HG03432 (cell line): ENCODE data around the gene NRROS.

Source experiments
- ATAC-seq: cut with Tn5 transposase; IDR thresholded peaks from one replicate; pipeline ENCODE4 v1.9.1; 2021; ENCODE audit warnings: mild to moderate bottlenecking, moderate library complexity; ENCODE audit not compliant: unreplicated experiment

Gene NRROS

DNA sequence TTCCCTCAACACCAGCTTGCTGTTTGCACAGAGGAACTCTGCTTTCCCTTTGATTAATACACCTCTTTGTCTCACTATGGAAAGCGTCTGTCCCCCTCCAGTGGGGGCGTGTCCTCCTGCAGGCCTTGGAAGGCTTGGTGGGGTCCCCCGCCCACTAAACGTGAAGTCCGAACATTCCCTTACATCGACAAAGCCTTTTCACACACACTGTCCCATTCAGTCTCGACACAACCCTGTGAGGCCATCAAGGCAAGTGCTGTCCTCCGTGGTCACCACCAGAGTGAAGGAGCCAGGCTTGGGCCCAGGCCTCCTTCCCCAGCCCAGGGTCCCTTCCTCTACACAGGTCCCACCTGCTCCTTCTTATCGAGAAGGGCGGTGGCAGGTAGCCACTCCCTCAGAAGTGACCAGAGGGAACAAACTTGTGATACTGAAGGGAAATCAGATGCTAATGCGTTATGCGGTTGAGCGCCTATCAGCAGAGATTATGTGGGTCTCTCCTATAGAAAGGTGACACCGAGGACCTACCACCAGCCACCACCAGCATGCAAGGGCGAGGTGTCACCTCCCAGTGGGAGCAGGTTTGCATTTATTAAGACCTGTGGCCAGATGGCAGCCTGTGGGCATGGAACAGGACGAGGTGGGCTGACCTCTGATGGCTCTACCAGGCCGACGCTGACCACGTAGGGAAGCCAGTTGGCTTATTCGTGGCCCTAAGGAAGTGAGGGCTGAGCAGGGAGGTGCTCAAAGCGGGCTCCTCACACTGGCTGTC, 6.6 kb downstream of the NRROS start:
- no peak for ATAC-seq

DNA sequence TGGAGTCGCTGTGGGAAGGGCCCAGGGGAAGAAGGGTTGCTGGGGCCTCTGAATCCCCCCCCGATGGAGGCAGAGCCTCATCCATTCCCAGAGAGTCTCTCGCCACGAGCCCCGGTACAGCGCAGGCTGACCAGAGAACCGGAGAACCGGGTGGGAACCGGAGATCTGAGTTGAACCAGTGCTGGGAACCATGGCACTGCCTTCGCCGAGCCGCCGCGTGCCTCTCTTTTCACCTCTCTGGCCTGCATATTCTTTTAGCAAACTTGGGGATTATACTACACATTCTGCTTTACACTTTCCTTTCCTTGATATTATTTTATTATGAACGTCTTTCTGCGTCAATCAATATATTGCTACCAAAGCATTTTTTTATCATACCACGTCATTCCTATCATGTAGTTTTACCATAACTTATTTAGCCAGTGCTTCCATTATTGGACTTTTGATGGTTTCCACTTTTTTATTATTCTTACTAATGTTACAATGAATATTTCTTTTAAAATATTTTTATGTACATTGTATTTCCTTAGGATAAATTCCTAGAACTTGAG, 7.2 kb downstream of the NRROS start:
- no peak for ATAC-seq

DNA sequence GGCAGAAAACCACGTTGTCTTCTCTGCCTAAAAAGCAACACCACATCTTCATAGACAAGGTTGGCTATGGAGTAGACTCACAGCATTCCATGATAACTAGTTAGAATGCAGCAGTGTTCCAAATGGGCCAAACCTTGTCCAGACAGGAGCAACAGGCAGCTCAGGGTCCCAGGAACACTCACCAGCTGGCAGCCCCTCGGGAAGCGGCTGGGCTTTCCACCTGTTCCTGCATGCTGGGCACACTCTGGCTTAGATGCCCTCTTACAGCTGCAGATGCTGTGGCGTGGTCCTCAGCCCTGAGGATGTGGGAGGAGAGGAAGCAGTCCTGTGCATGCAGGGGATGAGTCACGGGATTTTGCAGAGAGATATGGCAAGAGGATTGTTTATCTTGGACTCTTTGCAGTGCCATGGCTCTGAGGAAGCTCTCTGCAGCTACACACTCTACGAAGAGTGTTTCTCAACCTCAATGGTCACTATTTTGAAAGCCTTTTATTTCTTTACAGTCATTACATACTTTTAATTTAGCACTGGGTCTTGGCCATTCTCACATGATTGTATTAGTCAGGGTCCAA, 11.3 kb downstream of the NRROS start:
- ATAC-seq: no peak

DNA sequence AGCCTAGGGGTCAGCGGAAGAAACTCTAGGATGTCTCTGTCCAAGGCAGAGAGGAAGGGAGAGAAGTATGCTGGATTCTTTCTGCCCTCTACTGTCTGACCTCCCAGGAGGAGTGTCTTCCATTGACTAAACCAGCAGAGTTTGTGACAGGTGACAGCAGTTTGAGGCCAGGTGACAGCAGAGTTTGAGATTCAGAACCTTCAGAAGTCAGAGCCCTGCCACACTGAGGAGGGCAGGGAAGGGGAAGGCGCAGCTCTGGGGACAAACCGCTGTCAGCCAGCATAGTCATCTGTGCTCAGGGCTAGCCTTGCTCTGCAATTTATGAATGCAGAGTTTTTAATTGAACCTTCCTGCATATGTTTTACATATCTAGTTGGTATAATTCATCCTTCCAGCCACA, 12.3 kb downstream of the NRROS start:
- no peak for ATAC-seq

DNA sequence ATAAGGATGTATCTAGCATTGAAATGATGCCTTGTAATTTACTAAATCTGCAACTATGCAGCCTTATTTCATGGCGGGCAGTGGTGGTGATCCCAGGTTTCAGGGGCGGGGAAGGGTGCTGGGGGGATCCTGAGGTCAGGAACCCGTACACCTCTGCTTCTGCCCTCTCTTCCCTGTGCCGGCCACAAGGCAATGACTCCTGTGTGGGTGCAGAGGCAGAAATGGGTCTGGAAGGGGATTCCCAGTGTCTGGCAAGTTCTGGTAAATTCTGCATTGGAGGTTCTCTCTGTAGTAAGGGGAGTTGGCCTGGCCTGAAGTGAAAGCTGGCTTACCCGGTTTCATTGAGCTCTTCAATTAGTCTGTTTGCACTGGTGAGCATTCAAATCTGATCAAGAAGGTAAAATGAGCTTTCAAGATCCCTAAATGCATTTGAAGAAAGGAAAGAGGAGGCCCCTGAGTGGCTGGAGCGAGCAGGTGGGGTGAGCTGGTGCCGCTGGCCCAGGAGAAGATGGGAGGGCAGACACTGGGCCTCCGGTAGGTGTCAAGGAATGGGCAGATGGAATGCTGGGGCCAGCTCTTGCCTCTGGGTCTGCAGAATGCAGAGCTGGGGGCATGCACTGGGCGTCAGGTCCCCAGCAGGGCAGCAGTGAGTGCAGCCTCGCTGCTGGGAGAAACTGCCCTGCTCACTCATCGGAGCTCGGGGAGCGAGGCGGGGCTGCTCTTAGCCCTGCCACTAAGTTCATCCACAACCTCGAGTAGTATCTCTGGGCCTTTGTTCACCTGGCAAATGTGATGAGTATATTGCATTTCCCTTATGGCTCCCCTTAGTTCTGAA, 13.7 kb downstream of the NRROS start:
- ATAC-seq: no peak

DNA sequence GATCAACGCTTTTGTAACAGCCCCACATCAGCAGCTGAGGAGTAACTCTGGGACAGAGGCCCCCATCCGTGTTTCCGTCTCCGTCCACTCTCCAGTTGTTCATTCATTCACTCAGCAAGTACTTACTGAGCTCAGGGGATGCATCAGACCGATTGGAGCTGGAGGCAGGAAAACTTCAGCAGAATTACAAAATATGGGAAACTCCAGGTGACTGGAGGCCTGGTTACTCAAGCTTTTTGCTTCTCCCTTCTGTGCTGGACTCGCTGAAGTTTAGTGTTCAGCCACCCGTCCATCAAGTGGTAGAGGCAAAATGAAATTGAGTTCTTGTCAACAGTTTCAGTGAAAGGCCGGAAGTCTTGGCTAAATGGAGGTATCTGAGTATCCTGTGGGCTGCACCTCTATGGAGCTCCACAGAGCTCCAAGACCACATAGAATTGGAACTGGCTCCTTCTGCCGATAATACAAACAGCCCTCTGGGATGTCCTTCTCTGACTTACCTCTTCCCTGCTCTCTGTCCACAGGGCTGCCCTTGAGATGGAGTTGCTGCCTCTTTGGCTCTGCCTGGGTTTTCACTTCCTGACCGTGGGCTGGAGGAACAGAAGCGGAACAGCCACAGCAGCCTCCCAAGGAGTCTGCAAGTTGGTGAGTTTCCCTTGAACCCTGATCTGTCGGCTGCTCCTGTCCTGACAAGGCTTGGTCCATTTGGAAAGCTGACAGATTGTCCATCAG, 14.7 kb downstream of the NRROS start:
- no peak for ATAC-seq

DNA sequence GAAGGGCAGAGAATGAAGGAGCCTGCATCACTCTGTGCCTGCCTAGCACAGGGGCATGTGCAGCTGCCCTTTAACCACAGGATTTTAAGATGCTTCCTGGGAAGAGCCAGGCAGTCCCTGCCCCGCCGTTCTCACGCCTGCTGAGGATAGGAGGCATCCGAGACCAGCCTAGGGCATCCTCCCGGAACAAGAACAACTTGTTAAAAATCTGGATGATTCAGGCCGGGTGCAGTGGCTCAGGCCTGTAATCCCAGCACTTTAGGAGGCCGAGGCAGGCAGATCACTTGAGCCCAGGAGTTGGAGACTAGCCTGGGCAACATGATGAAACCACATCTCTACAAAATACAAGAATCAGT, 15.2 kb downstream of the NRROS start:
- ATAC-seq: no peak

DNA sequence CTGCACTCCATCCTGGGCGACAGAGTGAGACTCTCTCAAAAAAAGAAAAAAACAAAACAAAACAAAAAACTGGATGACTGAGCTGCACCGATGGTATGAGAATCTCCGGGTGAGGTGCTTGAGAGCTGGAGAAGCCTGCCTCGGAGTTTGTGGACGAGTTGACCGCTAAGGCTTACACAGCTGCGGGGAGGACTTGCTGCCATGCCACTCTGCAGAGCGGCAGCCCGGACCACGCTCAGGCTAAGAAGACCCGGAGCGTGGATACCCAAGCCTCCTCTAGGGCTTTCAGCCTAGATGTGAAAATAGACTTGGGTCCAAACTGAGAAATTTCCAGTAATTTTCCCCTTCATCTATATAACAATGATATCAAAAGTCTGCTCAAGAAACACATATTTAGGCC, 16.0 kb downstream of the NRROS start:
- ATAC-seq: no peak

DNA sequence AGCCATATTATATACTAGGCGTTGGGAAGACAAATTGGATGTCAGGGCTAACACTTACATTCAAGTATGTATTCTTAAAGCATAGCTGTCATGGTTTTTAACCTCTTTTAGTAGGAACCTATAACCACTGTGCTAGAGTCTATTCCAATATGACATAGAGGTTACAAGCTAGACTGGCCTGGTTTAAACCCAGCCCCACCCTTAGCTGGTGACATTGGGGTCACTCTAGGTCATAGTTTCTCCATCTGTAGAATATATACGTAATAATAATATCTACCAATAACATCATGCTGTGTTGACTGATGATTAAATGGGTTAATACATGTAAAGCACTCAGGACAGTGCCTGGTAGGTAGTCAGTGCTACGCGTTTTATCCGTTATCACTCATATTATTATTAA, 16.7 kb downstream of the NRROS start:
- no peak for ATAC-seq

DNA sequence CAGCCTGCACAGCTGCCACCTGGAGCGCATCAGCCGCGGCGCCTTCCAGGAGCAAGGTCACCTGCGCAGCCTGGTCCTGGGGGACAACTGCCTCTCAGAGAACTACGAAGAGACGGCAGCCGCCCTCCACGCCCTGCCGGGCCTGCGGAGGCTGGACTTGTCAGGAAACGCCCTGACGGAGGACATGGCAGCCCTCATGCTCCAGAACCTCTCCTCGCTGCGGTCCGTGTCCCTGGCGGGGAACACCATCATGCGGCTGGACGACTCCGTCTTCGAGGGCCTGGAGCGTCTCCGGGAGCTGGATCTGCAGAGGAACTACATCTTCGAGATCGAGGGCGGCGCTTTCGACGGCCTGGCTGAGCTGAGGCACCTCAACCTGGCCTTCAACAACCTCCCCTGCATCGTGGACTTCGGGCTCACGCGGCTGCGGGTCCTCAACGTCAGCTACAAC, 20.4 kb downstream of the NRROS start:
- no peak for ATAC-seq

DNA sequence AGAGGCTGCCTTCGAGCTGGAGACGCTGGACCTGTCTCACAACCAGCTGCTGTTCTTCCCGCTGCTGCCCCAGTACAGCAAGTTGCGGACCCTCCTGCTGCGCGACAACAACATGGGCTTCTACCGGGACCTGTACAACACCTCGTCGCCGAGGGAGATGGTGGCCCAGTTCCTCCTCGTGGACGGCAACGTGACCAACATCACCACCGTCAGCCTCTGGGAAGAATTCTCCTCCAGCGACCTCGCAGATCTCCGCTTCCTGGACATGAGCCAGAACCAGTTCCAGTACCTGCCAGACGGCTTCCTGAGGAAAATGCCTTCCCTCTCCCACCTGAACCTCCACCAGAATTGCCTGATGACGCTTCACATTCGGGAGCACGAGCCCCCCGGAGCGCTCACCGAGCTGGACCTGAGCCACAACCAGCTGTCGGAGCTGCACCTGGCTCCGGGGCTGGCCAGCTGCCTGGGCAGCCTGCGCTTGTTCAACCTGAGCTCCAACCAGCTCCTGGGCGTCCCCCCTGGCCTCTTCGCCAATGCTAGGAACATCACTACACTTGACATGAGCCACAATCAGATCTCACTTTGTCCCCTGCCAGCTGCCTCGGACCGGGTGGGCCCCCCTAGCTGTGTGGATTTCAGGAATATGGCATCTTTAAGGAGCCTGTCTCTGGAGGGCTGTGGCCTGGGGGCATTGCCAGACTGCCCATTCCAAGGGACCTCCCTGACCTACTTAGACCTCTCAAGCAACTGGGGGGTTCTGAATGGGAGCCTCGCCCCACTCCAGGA, 21.1 kb downstream of the NRROS start:
- no peak for ATAC-seq

DNA sequence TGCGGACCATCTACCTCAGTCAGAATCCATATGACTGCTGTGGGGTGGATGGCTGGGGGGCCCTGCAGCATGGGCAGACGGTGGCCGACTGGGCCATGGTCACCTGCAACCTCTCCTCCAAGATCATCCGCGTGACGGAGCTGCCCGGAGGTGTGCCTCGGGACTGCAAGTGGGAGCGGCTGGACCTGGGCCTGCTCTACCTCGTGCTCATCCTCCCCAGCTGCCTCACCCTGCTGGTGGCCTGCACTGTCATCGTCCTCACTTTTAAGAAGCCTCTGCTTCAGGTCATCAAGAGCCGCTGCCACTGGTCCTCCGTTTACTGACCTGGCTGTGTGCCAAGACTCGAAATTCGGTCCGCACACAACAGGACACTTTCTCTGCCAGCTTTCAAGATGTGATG, 21.9 kb downstream of the NRROS start:
- no peak for ATAC-seq

DNA sequence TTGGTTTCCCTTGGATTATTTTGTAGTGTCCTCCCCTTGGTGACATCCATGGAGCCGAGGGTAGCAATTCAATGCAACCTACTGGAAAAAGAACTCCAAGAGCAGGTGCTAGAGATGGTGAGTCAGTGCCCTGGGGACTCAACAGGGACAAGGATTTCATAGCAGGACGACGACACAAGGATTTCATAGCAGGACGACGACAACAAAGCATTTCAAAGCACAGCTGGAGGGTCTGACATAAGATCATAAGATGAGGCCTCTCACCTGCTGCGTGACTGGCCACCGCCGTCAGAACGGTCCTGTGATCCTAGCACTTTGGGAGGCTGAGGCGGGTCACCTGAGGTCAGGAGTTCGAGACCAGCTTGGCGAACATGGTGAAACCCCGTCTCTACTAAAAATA, 22.5 kb downstream of the NRROS start:
- no peak for ATAC-seq

DNA sequence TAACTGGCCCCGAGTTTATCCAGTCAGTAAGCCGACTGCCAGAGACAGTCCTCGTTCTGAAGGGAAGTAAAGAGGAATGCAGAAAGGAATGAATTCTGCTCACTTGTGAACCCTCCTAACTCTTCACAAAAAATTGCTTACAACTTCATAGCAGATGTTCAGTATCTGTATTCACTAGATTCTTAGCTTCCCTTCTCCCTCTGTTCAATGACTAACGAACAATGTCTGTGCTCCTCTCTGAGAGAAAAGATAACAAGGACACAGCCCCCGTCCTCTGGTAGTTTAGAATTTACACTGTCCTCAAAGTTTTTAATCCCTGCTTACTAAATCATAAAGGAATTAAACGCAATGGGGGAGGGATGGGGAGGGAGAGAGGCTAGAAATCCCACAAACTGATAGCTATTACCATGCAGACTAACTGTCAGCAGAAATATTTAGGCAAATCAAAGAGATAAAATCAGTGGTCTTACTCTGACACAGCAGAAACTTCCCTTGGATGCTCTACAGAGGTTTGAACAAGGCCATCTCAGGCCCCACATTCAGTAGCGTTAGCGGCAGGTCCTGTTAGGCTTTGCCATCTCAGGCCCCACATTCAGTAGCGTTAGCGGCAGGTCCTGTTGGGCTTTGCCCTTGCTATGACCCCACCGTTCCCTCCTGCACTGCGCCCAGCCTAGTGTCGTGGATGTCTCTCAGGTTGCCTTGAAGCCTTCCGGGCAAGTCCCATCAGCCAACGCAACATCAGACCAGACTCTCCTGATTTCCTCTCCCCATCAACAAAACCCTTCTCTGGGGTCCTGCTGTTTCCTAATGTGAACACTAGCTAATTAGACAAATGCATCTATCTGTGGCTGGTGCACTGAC, 23.4 kb downstream of the NRROS start:
- no peak for ATAC-seq

DNA sequence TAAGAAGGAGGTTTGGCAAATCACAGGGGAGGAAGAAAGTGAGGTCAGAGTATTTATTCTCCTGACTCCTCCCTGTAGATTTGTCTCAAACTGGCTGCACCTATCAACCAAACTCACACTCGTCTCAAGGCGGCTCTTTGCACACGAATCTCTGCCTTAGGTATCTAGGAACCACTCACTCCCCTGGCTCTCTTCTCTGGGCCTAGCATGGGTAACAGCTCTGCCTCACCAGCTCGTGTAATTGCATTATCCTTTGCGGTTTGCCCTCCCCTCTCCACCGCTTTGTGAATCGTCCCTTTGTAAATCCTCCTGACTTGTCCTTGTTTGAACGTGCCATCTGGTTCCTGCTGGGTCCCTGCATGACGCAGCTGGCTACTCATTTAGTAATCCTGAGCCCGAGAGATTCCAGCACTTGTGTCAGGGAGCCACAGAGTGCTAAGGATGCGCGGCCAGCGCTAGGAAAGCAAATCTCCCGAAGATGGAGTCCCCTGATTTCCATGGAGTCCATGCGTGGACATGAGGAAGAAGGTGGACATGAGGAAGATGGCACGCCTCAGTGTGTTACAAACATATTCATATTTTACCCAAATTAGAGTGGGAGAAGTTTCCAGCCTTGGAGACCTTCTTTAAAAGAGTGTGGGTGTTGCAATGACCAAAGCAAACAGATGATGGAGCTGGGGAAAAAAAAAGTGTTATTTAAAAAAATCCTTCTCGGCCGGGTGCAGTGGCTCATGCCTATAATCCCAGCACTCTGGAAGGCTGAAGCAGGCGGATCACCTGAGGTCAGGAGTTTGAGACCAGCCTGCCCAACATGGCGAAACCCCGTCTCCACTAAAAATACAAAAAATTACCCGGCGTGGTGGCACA, 26.7 kb downstream of the NRROS start:
- no peak for ATAC-seq

DNA sequence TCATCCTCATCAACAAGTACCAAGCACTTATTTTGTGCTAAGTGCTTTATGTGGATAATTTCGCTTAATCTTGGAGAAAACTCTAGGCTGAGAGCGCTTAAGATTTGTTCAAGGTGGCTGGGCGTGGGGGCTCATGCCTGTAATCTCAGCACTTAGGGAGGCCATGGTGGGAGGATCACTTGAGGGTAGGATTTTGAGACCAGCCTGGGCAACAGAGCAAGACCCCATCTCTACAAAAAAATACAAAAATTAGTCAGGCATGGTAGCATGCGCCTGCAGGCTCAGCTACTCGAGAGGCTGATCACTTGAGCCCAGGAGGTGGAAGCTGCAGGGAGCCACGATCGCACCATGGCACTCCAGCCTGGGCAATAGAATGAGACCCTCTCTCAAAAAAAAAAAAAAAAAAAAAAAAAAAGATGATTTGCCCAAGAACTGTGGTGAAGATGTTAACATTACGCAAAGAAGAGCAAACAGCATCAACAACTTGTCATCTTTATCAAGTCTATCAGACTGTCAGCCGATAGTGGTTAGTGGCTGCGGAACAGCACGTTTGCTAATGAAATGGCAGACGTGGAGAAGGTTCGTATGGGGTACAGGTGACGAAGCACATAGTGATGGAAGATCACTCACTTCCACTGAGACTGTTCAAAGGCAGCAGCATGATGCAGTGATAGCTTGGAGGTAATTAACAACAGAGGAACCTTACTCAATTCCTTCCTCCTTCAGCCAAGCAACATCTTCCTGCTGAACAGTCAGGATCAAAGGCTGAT, 27.7 kb downstream of the NRROS start:
- no peak for ATAC-seq

DNA sequence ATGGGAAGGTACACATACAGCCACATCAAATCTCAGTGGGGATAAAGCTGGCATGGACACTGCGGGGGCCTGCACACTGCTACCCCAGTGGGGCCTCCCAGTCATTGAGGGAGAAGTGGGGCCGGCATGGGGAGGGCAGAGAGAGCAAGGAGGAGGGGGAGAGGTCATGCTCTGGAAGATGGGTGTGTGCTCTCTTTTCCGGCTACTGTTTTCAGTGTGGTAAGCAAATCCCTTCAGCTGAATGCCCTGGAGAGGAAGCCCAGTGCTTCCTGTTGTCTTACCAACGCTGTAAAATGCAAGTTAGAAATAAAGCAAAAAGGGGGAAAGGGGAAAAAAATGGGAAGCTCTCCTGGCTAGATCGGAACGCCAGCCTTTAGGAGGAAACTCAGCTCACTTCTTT, 30.8 kb downstream of the NRROS start:
- no peak for ATAC-seq

DNA sequence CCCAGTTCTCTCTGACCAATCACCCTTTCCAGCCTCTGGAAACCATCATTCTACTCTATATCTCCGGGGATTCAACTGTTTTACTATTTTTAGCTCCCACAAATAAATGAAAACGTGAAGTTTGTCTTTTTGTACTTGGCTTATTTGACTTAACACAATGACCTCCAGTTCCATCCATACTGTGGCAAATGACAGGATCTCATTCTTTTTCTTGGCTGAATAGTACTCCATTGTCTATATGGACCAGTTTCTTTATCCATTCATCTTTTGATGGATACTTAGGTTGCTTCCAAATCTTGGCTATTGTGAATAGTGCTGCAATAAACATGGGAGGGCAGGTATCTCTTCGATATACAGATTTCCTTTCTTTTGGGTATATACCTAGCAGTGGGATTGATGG, 34.1 kb downstream of the NRROS start:
- ATAC-seq: no peak
